HepG2 (cell line): ENCODE measurements around the gene ZC3H4. TPM values are rescaled to one million over a fixed set of nuclear protein-coding genes. Genes with fewer than 3 reads are reported as not detected.

Source experiments
- ATAC-seq: fragments of 200-7000 bp; cut with Tn5 transposase; 3 replicates; pipeline ENCODE4 v1.9.1; 2020; ENCODE audit warnings: mild to moderate bottlenecking, moderate library complexity
- BruUV-seq: library from RNA; stranded (reverse); fragments of 400-500 nt; replicated peaks from 2 replicates; lab custom pipeline; 2021; lab: Mats Ljungman, UMichigan
- CTCF ChIA-PET: fragments of 300-600 bp; formaldehyde crosslinking; extraction: SDS; loops from one replicate; lab custom pipeline; 2021; ENCODE audit warnings: low total read pairs, inconsistent platforms, low intra/inter-chr PET ratio; lab: Yijun Ruan, JAX
- POLR2A ChIA-PET: fragments of 350-600 bp; sonication (Branson Sonifier 250); formaldehyde crosslinking; loops from one replicate; lab custom pipeline; 2020; ENCODE audit warnings: antibody characterized with exemption, inconsistent platforms; lab: Yijun Ruan, JAX
- DNase-seq: peaks from one replicate; pipeline ENCODE4 v3.0.0-alpha.2; 2015; ENCODE audit warnings: low spot score
- FAIRE-seq: peaks from 3 replicates; lab custom pipeline; 2011; peaks lifted over from hg19 to GRCh38; lab: Jason Lieb, UNC
- H2AFZ ChIP-seq: one replicate; pipeline ENCODE4 v1.6.1; 2011; ENCODE audit warnings: low read length, inconsistent platforms
- H3K27ac ChIP-seq: fragments of 300-600 bp; 3 replicates; pipeline ENCODE4 v1.8.0; 2011; ENCODE audit warnings: mixed run types, mild to moderate bottlenecking, mixed read lengths, low read length, inconsistent platforms; ENCODE audit not compliant: insufficient read depth; ENCODE audit errors: extremely low read length
- H3K27me3 ChIP-seq, 2 experiments: fragments of 200-600 bp in 1 of 2; 2 replicates in 1 of 2; 3 replicates in 1 of 2; pipeline versions ENCODE4 v1.6.0 to v1.8.0; 2011; ENCODE audit warnings: low read length in 2 of 2, mild to moderate bottlenecking in 2 of 2, moderate library complexity in 2 of 2, inconsistent platforms in 1 of 2; ENCODE audit not compliant: insufficient read depth in 2 of 2, control insufficient read depth in 1 of 2
- H3K36me3 ChIP-seq, 2 experiments: fragments of 200-600 bp in 1 of 2; replicated peaks in 1 of 2; 2 replicates in 1 of 2; 3 replicates in 1 of 2; pipeline versions ENCODE4 v1.5.1 to v1.8.0; 2011; ENCODE audit warnings: low read length in 2 of 2, inconsistent platforms in 1 of 2; ENCODE audit not compliant: insufficient read depth in 2 of 2, control insufficient read depth in 1 of 2
- H3K4me1 ChIP-seq: 2 replicates; pipeline ENCODE4 v1.5.1; 2012; ENCODE audit warnings: low read length, inconsistent platforms; ENCODE audit not compliant: insufficient read depth
- H3K4me2 ChIP-seq: 2 replicates; pipeline ENCODE4 v1.6.0; 2011; ENCODE audit warnings: low read depth, low read length, inconsistent platforms
- H3K4me3 ChIP-seq, 3 experiments: fragments of 200-600 bp in 1 of 3; sonication (generic), shearing (Covaris generic) in 1 of 3; replicated peaks in 1 of 3; 2 replicates each; pipeline ENCODE4 v1.5.1; 2011 to 2016; ENCODE audit warnings: low read length in 3 of 3, inconsistent platforms in 2 of 3, low read depth in 2 of 3, mild to moderate bottlenecking in 2 of 3, control low read depth in 1 of 3, mixed read lengths in 1 of 3; ENCODE audit not compliant: insufficient read depth in 1 of 3
- H3K79me2 ChIP-seq: one replicate; pipeline ENCODE4 v1.6.1; 2011; ENCODE audit warnings: low read length, inconsistent platforms; ENCODE audit not compliant: insufficient read depth
- H3K9ac ChIP-seq: 2 replicates; pipeline ENCODE4 v1.6.0; 2011; ENCODE audit warnings: mild to moderate bottlenecking, low read depth, low read length, inconsistent platforms; ENCODE audit not compliant: insufficient read depth
- H3K9me3 ChIP-seq: 2 replicates; pipeline ENCODE4 v1.5.1; 2012; ENCODE audit warnings: mild to moderate bottlenecking, low read length
- H4K20me1 ChIP-seq: 2 replicates; pipeline ENCODE4 v1.6.0; 2011; ENCODE audit warnings: inconsistent platforms, mild to moderate bottlenecking, low read length, moderate library complexity; ENCODE audit not compliant: insufficient read depth
- CHD4 ChIP-seq: fragments of 200-600 bp; sonication (generic); IDR thresholded peaks from 2 replicates; pipeline ENCODE4 v1.7.0; 2017; ENCODE audit warnings: mild to moderate bottlenecking, low read length, borderline replicate concordance
- ELF1 ChIP-seq: sonication (generic); formaldehyde crosslinking; IDR thresholded peaks from 2 replicates; pipeline ENCODE4 v1.4.0; 2020; ENCODE audit warnings: missing genetic modification reagents
- HNRNPLL ChIP-seq: fragments of 200-400 bp; formaldehyde crosslinking; IDR thresholded peaks from 2 replicates; pipeline ENCODE4 v1.6.1; 2017; ENCODE audit warnings: mild to moderate bottlenecking, low read depth, low read length; ENCODE audit not compliant: poor library complexity, severe bottlenecking
- PAWR ChIP-seq: sonication (generic); formaldehyde crosslinking; IDR thresholded peaks from 2 replicates; pipeline ENCODE4 v1.4.0; 2020; ENCODE audit warnings: missing genetic modification reagents, mild to moderate bottlenecking, borderline replicate concordance
- ZBTB20 ChIP-seq: sonication (generic); formaldehyde crosslinking; IDR thresholded peaks from 2 replicates; pipeline ENCODE4 v1.8.1; 2023; ENCODE audit warnings: missing genetic modification reagents, low read depth, mild to moderate bottlenecking, borderline replicate concordance
- ZMYM3 ChIP-seq: sonication (generic); formaldehyde crosslinking; IDR thresholded peaks from 2 replicates; pipeline ENCODE4 v1.5.1; 2020; ENCODE audit warnings: mild to moderate bottlenecking, missing genetic modification reagents
- ZNF329 ChIP-seq: sonication (generic); formaldehyde crosslinking; IDR thresholded peaks from 2 replicates; pipeline ENCODE4 v1.9.0; 2021; ENCODE audit warnings: low read depth, mild to moderate bottlenecking, missing genetic modification reagents
- ZNF629 ChIP-seq: sonication (generic); formaldehyde crosslinking; conservative IDR thresholded peaks from 2 replicates; pipeline ENCODE4 v1.5.0; 2020; ENCODE audit warnings: missing genetic modification reagents
- WGBS: methylation state at CpG from one replicate; pipeline ENCODE4 v1.1.6; 2017; ENCODE audit warnings: low lambda C conversion rate; 5-methylcytosine and 5-hydroxymethylcytosine counted together
- in situ Hi-C: cut with HindIII; loops from 2 replicates; pipeline ENCODE4 v1.10.0; 2017; ENCODE audit warnings: low pct_unique_long_range_greater_than_20kb; ENCODE audit not compliant: extremely low pct_ligation_motif_present
- intact Hi-C: fragments of 100-400 bp; cut with micrococcal nuclease; formaldehyde crosslinking; loops from one replicate; pipeline ENCODE4 v1.10.0; 2022; ENCODE audit not compliant: unreplicated experiment
- polyA plus RNA-seq, 8 experiments: library from polyadenylated mRNA; depleted of rRNA in 3 of 8; stranded (reverse) in 7 of 8; unstranded in 1 of 8; fragments of >200 nt; fragmentation: Illumina TruSeq in 4 of 8; extraction: Trizol in 4 of 8; gene quantifications; 2 replicates each; pipeline versions ENCODE4 v1.2.1 to v1.2.3, GENCODE V29; 2011 to 2016; ENCODE audit warnings: low read depth in 4 of 8, missing spikeins in 1 of 8, mixed read lengths in 1 of 8; ENCODE audit not compliant: insufficient read depth in 1 of 8
- total RNA-seq, 5 experiments: library from RNA; depleted of rRNA; stranded (reverse); fragments of >200 nt; fragmentation: Illumina TruSeq; extraction: Trizol; gene quantifications; 2 replicates each; pipeline ENCODE4 v1.2.3, GENCODE V29; 2016; ENCODE audit warnings: low read depth in 1 of 5

ZC3H4 gene
- total and polyA plus RNA-seq, 2 of the 13 experiments (the other 11 are each of a cell fraction or from before 2014, with no cell fraction given) = 1.8 to 10.7 TPM

- H3K27ac ChIP-seq = no peak overlapping the region
- peaks cover 9% of the 10 kb centered on the region; the same call in 1 of the 2 replicates for H3K4me1 ChIP-seq
- ATAC-seq (no peak), FAIRE-seq (no peak), DNase-seq (no peak)
- H3K4me2 ChIP-seq = no peak overlapping the region
- no peaks in the 10 kb centered on the region for H3K9me3 ChIP-seq
- no peaks in the 10 kb centered on the region for H3K79me2 ChIP-seq
- H3K27me3 ChIP-seq = 0 out of 5 replicates have a peak, but pooled peaks cover 0 to 1% of the 10 kb centered on the region in 2 experiments
- no TSS peak for BruUV-seq
- intact Hi-C loops (no loop called here), in situ Hi-C loops (loop anchor here (10.0 kb wide), 1 partner anchor 99 kb away; no protein-coding TSS in a partner anchor)
- no peak overlapping the region for H3K9ac ChIP-seq
- POLR2A ChIA-PET = no interaction called here
- no peak overlapping the region for H3K4me3 ChIP-seq
- H4K20me1 ChIP-seq = no peaks in the 10 kb centered on the region
- no peaks in the 10 kb centered on the region for H3K36me3 ChIP-seq
- H2AFZ ChIP-seq = no peak overlapping the region
- TF ChIP-seq PAWR (CRISPR knock-in tag) = no peak
- TF ChIP-seq ELF1 = no peak
- TF ChIP-seq ZMYM3 = peak; percentile 61; the same call in 1 of the 2 replicates
- TF ChIP-seq HNRNPLL = no peak
- TF ChIP-seq ZBTB20 (CRISPR knock-in tag) = no peak
- TF ChIP-seq, all 625 proteins: peak for 1
- WGBS = 89% methylated on average over 2 of the region's 2 CpGs
- CTCF ChIA-PET = no interaction called here
Measured at GRCh38 chr19:47026156-47026555, 87.4 kb downstream of the ZC3H4 start.

- Histone ChIP-seq H3K36me3 (no peaks in the 10 kb centered on the region), H3K9me3 (no peaks in the 10 kb centered on the region), H3K27me3 (0 out of 5 replicates have a peak, but pooled peaks cover 1 to 8% of the 10 kb centered on the region in 2 experiments), H3K27ac (no peak overlapping the region), H2AFZ (no peak overlapping the region), H3K4me3 (no peak overlapping the region), H4K20me1 (no peaks in the 10 kb centered on the region), H3K9ac (no peak overlapping the region), H3K4me1 (peaks cover 14% of the 10 kb centered on the region), H3K4me2 (no peak overlapping the region), H3K79me2 (no peaks in the 10 kb centered on the region)
- in situ Hi-C loops (loop anchor here (10.0 kb wide), 1 partner anchor 100 kb away; no protein-coding TSS in a partner anchor), intact Hi-C loops (no loop called here)
- ATAC-seq (no peak), DNase-seq (no peak), FAIRE-seq (no peak)
- WGBS = 51% methylated on average over 5 of the region's 5 CpGs
- POLR2A ChIA-PET = interaction anchor here (0.7 kb wide), 1 partner anchor 55 kb away, joined by 3 read pairs; no protein-coding TSS in a partner anchor
- CTCF ChIA-PET = no interaction called here
- no TSS peak for BruUV-seq
- TF ChIP-seq CHD4 = peak; percentile 28; the same call in 1 of the 2 replicates
- TF ChIP-seq ZNF329 (CRISPR knock-in tag) = no peak
- peak; percentile 81 for TF ChIP-seq ZMYM3
- TF ChIP-seq ZNF629 (CRISPR knock-in tag) = peak; percentile 91
Measured at GRCh38 chr19:47024502-47024901, 89.1 kb downstream of the ZC3H4 start.
